HepG2 (cell line): ENCODE measurements around the gene DPH7. TPM values are rescaled to one million over a fixed set of nuclear protein-coding genes. Genes with fewer than 3 reads are reported as not detected.

Experiments
- BRCA1 ChIP-seq: sonication (generic); formaldehyde crosslinking; IDR thresholded peaks from 2 replicates; pipeline ENCODE4 v1.4.0; 2020; ENCODE audit warnings: missing genetic modification reagents
- DNMT1 ChIP-seq: sonication (generic); formaldehyde crosslinking; IDR thresholded peaks from 2 replicates; pipeline ENCODE4 v1.5.1; 2020; ENCODE audit warnings: mild to moderate bottlenecking, missing genetic modification reagents
- ESRRA ChIP-seq: sonication (generic); formaldehyde crosslinking; IDR thresholded peaks from 2 replicates; pipeline ENCODE4 v1.5.1; 2020; ENCODE audit warnings: mild to moderate bottlenecking, low read depth, missing genetic modification reagents
- FOXP1 ChIP-seq, 2 experiments: fragments of 450-650 bp in 1 of 2; IDR thresholded peaks; 2 replicates each; pipeline ENCODE4 v1.6.1; 2017 to 2018; ENCODE audit warnings: antibody characterized with exemption in 1 of 2
- HMG20A ChIP-seq: IDR thresholded peaks from 2 replicates; pipeline ENCODE4 v1.6.1; 2016; ENCODE audit warnings: borderline replicate concordance
- NFYC ChIP-seq: IDR thresholded peaks from 2 replicates; pipeline ENCODE4 v1.6.1; 2016; ENCODE audit warnings: missing genetic modification reagents, missing compliant biosample characterization
- RBFOX2 ChIP-seq: fragments of 200-400 bp; formaldehyde crosslinking; IDR thresholded peaks from 2 replicates; pipeline ENCODE4 v1.6.1; 2017; ENCODE audit warnings: low read depth, mild to moderate bottlenecking, low read length
- RFX5 ChIP-seq: IDR thresholded peaks from 2 replicates; pipeline ENCODE4 v1.6.1; 2011; ENCODE audit warnings: low read depth, low read length, improper control_type of control experiment
- SIN3B ChIP-seq: fragments of 150-350 bp; IDR thresholded peaks from 2 replicates; pipeline ENCODE4 v1.6.1; 2014; ENCODE audit warnings: low read length
- TP53 ChIP-seq: sonication (generic); formaldehyde crosslinking; conservative IDR thresholded peaks from 2 replicates; pipeline ENCODE4 v1.4.0; 2020; ENCODE audit warnings: missing genetic modification reagents
- TSC22D2 ChIP-seq: sonication (generic); formaldehyde crosslinking; IDR thresholded peaks from 2 replicates; pipeline ENCODE4 v1.5.1; 2020; ENCODE audit warnings: missing genetic modification reagents, mild to moderate bottlenecking, borderline replicate concordance
- WIZ ChIP-seq: sonication (generic); formaldehyde crosslinking; IDR thresholded peaks from 2 replicates; pipeline ENCODE4 v1.5.1; 2020; ENCODE audit warnings: mild to moderate bottlenecking, missing genetic modification reagents
- ZFX ChIP-seq: sonication (generic); formaldehyde crosslinking; IDR thresholded peaks from 2 replicates; pipeline ENCODE4 v1.4.0; 2020; ENCODE audit warnings: mild to moderate bottlenecking, low read depth, missing genetic modification reagents, moderate library complexity
- ZNF530 ChIP-seq: sonication (generic); formaldehyde crosslinking; IDR thresholded peaks from 2 replicates; pipeline ENCODE4 v1.5.0; 2020; ENCODE audit warnings: low read depth, mild to moderate bottlenecking, missing genetic modification reagents
- polyA plus RNA-seq, 8 experiments: library from polyadenylated mRNA; depleted of rRNA in 3 of 8; stranded (reverse) in 7 of 8; unstranded in 1 of 8; fragments of >200 nt; fragmentation: Illumina TruSeq in 4 of 8; extraction: Trizol in 4 of 8; gene quantifications; 2 replicates each; pipeline versions ENCODE4 v1.2.1 to v1.2.3, GENCODE V29; 2011 to 2016; ENCODE audit warnings: low read depth in 4 of 8, missing spikeins in 1 of 8, mixed read lengths in 1 of 8; ENCODE audit not compliant: insufficient read depth in 1 of 8
- total RNA-seq, 5 experiments: library from RNA; depleted of rRNA; stranded (reverse); fragments of >200 nt; fragmentation: Illumina TruSeq; extraction: Trizol; gene quantifications; 2 replicates each; pipeline ENCODE4 v1.2.3, GENCODE V29; 2016; ENCODE audit warnings: low read depth in 1 of 5
- TF ChIP-seq, protein P1 (sequence below): sonication (generic); formaldehyde crosslinking; IDR thresholded peaks from 2 replicates; pipeline ENCODE4 v1.4.0; 2020; ENCODE audit warnings: mild to moderate bottlenecking, missing genetic modification reagents
- TF ChIP-seq, protein P2 (sequence below): sonication (generic); formaldehyde crosslinking; IDR thresholded peaks from 2 replicates; pipeline ENCODE4 v1.4.0; 2020; ENCODE audit warnings: missing genetic modification reagents
- TF ChIP-seq, protein P3 (sequence below): sonication (generic); formaldehyde crosslinking; IDR thresholded peaks from 2 replicates; pipeline ENCODE4 v1.4.0; 2020; ENCODE audit warnings: mild to moderate bottlenecking, low read depth, missing genetic modification reagents

DPH7 gene
- total and polyA plus RNA-seq, 2 of the 13 experiments (the other 11 are each of a cell fraction or from before 2014, with no cell fraction given) = 27.6 to 31.6 TPM

DNA sequence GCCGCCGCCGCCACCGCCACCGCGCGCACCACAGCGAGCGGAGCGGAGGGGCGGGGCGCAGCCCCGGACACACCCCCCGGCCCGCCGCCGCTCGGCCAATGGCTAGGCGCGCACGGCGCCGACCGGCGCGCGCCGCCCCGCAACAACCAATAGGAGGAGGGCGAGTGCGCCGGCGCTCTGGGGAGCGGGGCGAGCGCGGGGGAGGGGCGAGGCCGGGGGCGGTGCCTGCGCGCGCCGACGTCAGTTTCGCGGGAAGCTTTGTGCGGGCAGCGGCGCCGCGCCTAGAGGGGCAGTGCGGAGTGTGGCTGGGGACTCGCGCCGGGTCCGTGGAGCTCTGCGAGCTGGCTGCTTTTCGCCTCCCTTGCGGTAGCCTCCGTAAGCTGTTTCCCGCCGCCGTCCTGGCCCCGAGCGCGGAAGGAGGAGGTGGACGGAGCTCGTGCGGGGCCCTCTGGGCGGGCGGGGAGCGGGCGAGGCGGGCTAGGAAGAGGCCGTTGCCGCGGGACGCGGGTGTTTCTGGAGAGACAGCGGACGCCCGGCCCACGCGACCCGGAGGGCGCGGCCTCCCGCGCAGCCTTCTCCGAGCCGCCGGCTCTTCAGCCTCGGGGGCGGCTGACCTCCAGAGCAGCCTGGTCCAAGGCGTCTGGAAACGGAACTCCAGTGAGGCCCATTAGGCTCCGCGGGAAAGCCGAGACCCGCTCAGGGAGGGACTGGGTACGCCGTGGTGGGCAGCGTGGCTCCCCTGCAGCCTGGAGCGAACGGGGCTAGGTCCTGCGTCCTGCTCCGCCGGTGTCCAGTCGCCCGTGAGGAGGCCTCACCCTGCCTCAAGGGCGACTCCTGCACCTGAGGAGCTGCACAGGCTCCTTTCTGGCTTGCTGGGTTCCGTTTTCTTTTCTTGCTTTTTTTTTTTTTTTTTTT is 12.0 kb upstream of the DPH7 start, which contains the start of gene ZMYND19 (continued):
- TF ChIP-seq, protein P1, sequence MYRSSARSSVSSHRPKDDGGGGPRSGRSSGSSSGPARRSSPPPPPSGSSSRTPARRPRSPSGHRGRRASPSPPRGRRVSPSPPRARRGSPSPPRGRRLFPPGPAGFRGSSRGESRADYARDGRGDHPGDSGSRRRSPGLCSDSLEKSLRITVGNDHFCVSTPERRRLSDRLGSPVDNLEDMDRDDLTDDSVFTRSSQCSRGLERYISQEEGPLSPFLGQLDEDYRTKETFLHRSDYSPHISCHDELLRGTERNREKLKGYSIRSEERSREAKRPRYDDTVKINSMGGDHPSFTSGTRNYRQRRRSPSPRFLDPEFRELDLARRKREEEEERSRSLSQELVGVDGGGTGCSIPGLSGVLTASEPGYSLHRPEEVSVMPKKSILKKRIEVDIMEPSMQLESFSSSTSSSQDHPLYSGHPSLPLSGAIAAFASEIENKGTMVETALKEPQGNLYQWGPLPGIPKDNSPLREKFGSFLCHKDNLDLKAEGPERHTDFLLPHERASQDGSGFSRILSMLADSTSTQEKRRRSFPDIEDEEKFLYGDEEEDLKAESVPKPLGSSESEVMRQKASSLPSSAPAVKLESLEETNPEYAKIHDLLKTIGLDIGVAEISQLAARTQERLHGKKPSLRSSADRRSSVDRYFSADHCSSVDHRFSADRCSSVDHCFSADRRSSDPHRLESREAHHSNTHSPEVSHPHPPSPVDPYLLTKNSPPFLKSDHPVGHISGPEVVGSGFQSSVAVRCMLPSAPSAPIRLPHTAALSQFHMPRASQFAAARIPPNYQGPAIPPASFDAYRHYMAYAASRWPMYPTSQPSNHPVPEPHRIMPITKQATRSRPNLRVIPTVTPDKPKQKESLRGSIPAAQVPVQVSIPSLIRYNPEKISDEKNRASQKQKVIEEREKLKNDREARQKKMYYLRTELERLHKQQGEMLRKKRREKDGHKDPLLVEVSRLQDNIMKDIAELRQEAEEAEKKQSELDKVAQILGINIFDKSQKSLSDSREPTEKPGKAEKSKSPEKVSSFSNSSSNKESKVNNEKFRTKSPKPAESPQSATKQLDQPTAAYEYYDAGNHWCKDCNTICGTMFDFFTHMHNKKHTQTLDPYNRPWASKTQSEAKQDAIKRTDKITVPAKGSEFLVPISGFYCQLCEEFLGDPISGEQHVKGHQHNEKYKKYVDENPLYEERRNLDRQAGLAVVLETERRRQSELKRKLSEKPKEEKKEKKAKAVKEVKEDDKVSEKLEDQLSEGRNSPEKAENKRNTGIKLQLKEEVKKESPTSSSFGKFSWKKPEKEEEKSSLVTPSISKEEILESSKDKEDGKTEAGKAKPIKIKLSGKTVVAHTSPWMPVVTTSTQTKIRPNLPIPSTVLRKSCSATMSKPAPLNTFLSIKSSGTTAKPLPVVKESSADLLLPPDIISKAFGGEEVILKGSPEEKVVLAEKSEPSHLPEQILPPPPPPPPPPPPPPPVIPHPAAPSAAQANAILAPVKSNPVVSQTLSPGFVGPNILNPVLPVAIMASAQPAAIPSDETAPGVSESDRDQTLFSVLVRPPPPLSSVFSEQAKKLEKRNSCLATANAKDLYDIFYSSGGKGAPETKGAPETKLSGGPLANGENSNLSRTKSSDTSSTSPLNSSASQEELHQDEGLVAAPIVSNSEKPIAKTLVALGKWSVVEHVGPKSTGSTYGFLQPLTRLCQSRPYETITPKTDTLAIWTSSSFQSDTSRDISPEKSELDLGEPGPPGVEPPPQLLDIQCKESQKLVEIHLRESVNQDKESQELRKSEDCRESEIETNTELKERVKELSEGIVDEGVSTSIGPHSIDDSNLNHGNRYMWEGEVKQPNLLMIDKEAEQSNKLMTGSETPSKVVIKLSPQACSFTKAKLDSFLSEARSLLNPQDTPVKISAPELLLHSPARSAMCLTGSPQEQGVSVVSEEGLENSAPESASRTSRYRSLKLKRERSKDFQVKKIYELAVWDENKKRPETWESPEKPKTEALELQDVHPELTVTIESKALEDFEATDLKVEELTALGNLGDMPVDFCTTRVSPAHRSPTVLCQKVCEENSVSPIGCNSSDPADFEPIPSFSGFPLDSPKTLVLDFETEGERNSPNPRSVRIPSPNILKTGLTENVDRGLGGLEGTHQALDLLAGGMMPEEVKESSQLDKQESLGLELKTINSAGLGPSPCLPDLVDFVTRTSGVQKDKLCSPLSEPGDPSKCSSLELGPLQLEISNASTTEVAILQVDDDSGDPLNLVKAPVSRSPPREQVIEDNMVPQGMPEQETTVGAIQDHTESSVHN (CRISPR knock-in tag) = no peak
- TF ChIP-seq RBFOX2 (peak; percentile 41; the same call in 1 of the 2 replicates), SIN3B (peak; percentile 69), ZFX (CRISPR knock-in tag) (peak; percentile 48), ZNF530 (no peak), HMG20A (no peak), BRCA1 (CRISPR knock-in tag) (no peak), ESRRA (CRISPR knock-in tag) (no peak), RFX5 (no peak), WIZ (CRISPR knock-in tag) (no peak), FOXP1 (IDR thresholded peaks at IDR 0.05) (no peak), FOXP1 (CRISPR knock-in tag; IDR thresholded peaks at IDR 0.05) (no peak), NFYC (peak; percentile 75), TSC22D2 (CRISPR knock-in tag) (no peak), DNMT1 (0 out of 2 replicates have a peak, but pooled peaks have one; percentile 45), TP53 (CRISPR knock-in tag) (no peak)
- TF ChIP-seq, protein P2, sequence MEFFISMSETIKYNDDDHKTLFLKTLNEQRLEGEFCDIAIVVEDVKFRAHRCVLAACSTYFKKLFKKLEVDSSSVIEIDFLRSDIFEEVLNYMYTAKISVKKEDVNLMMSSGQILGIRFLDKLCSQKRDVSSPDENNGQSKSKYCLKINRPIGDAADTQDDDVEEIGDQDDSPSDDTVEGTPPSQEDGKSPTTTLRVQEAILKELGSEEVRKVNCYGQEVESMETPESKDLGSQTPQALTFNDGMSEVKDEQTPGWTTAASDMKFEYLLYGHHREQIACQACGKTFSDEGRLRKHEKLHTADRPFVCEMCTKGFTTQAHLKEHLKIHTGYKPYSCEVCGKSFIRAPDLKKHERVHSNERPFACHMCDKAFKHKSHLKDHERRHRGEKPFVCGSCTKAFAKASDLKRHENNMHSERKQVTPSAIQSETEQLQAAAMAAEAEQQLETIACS (CRISPR knock-in tag) = peak; percentile 60
- TF ChIP-seq, protein P3, sequence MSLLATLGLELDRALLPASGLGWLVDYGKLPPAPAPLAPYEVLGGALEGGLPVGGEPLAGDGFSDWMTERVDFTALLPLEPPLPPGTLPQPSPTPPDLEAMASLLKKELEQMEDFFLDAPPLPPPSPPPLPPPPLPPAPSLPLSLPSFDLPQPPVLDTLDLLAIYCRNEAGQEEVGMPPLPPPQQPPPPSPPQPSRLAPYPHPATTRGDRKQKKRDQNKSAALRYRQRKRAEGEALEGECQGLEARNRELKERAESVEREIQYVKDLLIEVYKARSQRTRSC (CRISPR knock-in tag) = no peak
